Hindlimb muscle (tissue), 1 donor: ENCODE results near the gene TBC1D1. TPM values are rescaled to one million over a fixed set of nuclear protein-coding genes. Genes with fewer than 3 reads are reported as not detected.
"Not testable (repeated sequence)": the region's sequence is repeated elsewhere in the genome, so short reads cannot be mapped to it uniquely, and the experiment has no call there.

Source experiments
- DNase-seq: peaks from one replicate; pipeline ENCODE4 v3.0.0-alpha.2; 2013
- polyA plus RNA-seq: library from polyadenylated mRNA; unstranded; fragments of 120-200 nt; gene quantifications from one replicate; pipeline ENCODE4 v1.2.1, GENCODE V29; 2013; ENCODE audit not compliant: insufficient read length

TBC1D1 gene
- polyA plus RNA-seq, 1 donor: 51.4 TPM

DNA sequence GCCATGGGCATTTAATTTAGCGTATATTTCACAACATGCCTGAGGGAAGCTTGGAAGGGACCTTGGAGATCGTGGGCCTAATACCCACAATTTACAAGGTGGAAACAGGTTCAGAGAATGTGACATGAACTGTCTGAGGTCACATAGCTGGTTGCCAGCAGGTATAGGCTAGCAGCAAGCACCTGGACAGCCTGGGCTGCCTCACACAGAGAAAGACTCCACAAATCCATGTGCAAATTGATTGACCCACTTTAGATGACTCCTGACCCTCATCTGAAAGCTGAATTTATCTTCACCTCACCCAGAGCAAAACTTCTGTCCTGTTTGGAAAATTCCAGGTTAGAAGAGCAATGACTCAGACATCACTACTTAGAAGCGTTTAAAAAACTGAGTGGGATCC lies 75.2 kb downstream of the TBC1D1 start:
- DNase-seq: no peak

DNA sequence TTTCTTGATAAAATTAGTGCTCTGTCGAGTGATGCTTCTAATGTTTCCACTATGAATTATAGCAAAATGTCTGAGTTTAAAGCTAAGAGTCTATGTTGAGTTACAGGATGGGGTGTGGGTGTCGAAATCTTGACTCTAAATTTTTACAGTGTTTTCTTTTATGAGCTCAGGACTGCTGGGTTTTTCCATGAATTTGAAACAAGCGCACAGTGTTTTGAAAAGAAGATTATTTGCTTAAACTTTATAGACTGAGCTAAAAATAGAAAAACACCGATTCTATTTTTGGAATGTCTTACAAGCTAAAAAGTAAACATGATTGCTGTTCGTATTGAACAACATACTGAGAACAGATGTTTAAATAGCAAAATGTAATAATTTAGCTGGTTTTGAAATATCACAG lies 76.9 kb downstream of the TBC1D1 start:
- DNase-seq: no peak

DNA sequence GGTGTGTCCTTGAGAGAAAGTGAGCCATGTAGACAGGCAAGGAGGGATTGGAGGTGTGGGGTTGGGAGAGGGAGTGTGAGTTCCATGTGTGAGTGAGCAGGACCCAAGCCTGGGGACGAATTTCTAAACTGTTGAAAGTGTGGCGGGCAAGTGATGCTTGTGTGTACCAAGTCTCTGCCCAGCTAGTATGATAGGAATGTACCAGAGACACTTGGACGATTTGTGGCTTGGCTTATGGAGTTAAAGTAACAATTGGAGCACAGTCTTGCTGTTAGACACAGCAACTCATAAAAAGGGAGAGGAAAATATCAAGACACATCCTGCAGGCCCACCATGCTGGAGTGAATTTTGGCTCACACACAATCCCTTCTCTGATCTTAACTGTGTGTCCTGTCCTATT lies 77.9 kb downstream of the TBC1D1 start:
- DNase-seq: no peak

DNA sequence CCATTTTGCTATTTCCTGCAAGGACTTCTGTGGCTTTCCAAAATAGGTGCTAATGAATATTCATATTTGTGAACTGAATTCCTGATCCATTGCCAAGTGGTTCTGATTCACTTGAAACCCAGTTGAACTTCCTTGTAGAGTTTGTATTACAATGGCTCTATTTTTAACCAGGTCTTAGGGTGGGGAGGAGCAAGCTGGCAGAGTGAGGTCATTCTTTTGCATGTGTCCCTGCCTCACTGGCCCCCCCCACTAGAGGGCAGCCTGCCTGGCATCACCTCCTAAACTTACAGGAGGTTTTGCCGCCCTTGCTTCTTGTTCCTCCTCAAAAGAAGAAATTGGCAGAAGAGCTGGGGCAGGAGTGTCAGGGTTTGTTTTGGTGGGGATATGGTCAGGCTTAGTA lies 79.8 kb downstream of the TBC1D1 start:
- no peak for DNase-seq

DNA sequence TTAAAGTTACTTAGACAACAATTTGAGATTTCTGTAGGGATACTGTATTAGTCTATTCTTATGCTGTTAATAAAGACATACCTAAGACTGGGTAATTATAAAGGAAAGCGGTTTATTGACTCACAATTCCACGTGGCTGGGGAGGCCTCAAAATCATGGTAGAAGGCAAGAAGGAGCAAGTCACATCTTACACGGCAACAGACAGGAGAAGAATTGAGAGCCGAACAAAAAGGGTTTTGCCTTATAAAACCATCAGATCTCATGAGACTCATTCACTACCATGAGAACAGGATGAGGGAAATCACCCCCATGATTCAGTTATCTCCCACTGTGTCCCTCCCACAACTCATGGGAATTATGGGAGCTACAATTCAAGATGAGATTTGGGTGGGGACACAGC lies 80.3 kb downstream of the TBC1D1 start:
- DNase-seq: no peak

DNA sequence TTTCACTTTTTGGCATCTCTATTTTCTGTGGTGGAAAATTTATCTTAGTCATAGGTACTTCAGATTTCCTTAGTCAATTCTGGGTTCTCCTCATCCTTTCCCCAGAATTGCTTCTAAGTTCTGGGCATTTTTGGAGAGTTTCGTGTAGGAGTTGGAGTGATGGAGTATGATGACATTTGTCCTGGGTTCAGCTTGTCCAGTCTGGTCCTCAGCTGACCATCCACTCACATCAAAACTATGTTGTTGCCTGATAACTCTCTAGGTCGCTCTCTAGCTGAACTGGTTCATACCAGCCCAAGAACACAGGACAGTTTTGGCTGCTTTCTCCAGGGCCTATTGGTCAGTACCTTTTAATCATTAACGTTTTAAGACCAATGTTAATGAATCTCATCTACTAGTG lies 82.6 kb downstream of the TBC1D1 start:
- DNase-seq: no peak

DNA sequence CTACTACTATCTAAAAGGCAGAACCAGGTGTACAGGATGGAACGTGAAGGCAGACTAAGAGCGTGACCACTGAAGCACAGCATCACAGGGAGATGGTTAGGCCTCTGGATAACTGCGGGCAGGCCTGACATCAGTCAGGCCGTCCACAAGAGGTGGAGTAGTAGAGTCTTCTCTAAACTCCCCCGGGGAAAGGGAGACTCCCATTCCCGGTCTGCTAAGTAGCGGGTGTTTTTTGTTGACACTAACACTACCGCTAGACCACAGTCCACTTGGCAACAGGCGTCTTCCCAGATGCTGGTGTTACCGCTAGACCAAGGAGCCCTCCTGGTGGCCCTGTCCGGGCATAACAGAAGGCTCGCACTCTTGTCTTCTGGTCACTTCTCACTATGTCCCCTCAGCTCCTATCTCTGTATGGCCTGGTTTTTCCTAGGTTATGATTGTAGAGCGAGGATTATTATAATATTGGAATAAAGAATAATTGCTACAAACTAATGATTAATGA lies 84.5 kb downstream of the TBC1D1 start:
- DNase-seq: not testable (repeated sequence)

DNA sequence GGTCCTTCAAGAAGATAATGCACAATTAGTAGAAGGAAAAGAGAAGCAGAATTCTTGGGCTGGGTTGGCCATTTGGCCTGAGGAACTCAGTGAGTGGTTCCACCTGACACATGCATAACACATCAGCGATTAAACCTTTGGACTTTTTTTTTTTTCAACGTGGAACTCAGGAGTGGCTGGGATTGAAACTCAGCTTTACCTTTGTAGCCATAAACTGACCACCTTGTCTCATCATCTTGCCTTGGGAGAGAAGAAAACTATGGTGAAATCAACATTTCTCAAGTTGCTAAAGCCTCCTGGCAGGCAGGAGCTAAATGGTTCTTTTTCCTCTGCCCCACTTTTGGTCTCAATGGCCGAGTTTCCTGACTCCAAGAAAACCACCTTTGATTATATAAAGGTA lies 85.6 kb downstream of the TBC1D1 start:
- no peak for DNase-seq

DNA sequence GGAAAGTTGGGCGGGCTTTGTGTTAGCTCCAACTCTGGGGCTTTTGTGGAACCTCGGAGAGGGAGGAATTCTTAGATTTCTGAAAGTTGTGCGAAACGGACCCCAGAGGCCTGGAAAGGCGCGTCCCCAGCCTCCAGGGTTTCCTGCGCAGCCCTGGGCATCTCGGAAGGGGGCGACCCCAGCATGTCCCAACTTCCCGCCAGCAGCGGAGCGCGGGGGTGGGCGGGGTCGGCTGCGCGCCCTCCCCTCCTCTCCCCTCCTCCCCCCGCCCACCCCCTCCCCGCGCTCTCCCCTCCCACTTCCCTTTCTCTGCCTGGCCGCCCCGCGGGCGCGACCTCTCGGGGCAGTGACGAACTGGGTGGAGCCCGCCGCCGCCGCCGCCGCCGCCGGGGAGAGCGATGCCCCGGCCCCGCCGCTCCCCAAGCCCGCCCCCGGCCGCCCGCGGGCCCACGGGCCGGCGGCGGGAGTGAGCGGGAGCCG lies 86.1 kb downstream of the TBC1D1 start:
- peak; percentile 76 for DNase-seq

DNA sequence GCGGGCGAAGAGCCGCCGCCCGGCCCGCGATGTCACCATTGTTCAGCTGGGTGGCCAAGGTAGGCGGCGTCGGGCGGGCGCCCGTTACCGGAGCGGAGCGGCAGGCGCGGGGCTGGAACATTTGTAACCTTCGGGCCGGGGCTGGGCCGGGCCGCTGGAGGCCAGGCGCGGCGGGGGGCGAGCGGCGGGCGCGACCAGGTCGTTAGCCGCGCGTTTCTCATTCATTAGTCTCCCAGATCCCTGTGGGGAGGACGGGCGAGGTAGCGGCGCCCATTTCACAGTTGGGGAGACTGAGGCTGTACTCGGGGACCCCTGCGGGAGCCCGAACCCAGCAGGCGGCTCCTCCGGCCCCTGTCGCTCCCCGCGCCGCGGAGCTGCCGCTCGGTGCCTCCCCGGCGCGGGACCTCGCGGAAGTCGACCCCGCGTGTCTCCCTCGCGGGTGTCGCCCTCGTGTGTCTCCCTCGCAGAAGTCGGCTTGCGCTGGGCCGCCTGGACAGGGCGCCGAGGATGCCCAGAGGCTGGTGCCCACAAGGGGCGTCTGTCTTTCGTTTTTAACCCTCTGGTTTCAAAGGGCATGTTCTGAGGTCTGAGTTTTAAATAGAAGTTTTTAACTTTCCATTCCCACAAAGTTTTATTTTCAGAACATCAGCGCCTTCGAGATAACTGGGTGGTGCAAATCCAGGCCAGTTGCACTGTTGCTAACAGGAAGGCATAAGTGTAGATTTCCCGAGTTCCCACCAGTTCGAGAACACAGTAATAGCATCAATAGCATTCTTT lies 86.8 kb downstream of the TBC1D1 start:
- peak; percentile 66 for DNase-seq

DNA sequence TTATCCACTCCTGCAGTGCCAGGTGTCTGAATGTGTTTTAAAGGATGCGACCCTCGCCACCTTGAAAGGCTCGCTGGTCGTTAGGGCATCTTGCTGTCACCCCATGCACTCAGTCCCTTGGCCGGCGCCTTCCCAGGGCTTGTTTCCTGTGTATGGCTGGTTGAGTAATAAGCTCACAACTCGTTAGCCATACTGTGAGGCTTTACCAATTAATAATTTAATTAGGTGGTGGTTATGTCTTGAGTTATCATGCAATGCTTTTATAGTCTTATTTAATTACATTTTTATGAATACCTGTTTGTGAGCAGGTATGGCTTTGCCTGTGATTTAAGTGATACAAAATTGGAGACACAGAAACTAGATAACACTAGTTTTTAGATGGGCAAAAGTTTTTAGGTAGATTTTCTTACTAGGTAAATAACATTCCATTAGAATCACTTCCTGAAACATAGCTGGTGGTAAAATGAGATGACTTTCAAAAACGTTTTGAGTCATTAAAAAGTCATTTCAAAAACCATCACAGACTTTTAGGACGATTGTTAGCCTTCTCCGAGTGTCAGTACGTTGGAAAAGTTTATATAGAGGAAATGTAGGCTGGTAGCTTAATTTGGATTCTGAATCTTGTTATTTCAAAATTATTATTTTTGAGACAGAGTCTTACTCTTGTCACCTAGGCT lies 87.5 kb downstream of the TBC1D1 start:
- no peak for DNase-seq

DNA sequence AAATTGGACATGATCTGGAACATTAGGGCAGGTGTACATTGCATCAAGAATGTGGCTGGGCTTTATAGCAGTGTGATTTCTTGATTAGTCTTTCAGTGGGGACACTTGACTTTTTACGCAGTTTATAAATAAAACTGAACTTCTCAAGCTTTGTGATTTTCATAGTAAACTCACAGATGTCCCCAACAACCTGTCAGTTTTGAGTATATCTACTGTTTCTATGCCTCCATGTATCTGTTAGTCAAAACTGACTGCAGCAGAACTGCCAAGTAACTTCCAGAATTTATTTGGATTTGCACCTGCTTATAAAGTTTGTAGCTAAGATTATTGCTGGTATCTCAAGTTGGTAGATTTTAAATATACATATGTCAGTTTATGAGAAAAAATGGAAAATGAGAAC lies 89.4 kb downstream of the TBC1D1 start:
- no peak for DNase-seq

DNA sequence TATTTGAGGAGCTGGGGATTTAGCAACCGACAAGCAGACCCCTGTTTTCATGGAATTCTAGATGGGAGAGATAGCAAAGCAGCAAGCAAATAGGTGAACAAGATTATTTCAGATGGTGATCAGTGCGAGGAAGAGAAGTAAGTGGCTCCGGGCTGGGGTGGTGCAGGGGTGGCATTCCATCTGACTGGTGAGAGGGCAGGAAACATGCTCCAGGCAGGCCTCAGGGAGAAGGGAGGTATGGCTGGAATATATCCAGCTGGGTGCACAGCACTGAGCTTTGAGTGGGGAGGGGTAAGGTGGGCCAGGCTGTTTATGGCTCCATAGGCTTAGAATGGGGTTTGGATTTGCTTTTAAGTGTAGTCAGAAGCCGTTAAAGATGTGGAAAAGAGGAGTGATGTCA lies 90.5 kb downstream of the TBC1D1 start:
- DNase-seq: no peak

DNA sequence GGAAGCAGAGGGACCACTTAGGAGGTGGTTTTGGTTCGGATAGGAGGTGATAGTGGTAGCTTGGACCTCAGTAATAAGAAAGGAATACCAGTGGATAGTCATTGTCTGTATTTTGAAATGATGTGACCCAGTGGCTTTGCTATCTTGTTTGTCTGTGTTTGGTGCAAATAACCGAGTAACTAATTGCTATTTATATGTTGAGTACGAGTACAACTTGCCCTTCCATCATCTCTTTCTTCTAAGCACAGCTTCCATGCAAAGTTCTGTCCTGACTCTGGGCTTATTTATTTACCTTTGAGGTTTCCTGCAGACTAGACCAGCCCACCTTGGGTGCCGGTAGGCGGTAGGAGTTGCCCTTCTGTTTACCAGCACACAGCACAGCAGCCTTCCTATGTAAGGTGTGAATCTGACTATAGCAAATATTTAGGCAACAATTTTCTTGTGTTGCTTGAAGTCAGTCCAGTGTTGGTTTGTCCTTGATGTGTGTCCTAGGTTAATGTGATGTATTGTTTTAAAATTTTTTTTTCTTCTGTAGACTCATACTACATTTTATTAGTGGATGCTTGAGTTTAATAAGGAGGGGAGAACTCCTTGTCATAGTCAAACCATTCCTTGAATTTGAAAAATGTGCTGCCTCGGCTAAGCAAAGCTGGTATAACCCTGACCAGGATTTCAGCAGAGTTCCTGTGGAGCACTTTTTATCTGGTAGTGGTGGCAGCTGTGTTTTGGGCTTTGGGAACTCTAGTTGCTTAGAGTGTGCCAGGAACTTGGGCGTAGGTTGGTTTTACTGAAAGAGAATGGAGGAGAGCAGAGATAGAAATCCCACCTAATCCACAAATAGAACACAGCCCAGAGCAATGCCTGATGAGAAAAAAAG lies 91.2 kb downstream of the TBC1D1 start:
- no peak for DNase-seq

DNA sequence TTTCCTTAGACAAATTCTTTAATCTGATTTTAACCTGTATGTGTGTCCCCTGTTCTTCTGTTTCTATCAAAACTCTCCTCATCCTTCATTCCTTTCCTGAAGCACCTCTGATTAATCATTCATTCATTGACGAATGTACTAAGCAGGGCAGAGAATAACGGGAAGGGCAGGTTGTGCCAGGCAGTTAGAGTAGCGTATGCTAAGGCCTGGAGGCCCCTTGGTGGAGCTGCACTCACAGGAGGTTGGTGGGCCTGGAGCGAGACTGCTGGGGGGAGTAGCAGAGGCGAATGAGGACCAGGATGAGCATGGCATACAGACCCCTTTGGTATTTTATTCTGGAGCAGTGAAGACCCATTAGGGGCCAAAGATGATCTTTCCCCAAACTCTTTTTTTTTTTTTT lies 91.9 kb downstream of the TBC1D1 start:
- no peak for DNase-seq

DNA sequence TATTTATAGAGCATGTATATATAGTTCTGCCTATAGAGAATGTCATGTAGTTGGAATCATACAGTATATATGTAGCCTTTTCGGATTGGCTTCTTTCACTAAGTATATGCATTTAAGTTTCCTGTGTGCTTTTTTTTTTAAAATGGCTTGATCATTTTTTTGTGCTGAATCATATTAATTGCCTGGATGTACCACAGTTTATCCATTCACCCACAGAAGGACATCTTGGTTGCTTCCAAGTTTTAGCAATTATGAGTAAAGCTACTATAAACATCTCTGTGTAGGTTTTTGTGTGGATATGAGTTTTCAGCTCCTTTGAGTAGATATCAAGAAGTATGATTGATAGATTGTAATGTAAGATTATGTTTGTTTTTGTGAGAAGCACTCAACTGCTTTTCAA lies 93.1 kb downstream of the TBC1D1 start:
- DNase-seq: no peak

DNA sequence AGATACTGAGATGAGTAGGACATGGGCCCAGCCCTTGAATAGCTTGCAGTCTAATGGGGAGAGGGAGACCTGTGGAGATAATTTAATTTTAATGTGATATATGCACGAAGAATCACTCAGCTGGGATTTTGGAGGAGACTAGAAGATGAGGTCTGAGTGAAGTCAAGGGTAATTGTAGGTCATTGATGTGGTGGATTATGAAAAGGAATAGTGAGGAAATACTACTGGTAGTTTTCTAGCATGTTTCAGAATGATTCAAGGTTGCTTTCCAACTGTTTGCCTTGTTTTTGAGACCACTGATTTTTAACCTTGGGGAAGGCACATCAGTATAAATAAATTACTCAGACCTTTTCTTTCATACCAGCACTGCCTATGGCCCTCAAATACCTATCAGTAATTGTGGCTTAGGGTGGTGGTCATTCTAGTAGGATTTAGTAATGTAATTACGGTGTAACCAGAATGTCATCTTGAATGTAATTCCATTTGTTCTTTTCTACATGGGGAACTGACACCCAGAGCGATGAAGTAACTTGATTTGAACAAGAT lies 94.9 kb downstream of the TBC1D1 start:
- DNase-seq: no peak

DNA sequence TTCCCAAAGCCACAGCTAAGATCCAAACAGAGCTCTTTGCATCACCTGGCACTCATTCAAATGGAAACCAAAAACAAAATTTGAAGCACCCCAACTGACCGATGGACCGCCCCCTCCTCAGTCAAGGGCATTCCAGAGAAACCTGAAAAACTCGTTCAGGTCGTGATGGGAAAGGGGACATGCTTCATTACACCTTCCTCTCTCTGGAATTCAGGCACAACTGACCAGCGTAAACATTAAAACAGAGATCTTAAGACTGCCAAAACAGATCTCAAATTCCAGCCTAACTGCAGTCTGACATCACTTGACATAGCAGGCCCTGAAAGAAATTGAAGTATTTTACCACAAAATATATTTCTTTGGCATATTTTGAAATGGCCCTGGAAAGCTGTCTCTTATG lies 97.8 kb downstream of the TBC1D1 start:
- no peak for DNase-seq

DNA sequence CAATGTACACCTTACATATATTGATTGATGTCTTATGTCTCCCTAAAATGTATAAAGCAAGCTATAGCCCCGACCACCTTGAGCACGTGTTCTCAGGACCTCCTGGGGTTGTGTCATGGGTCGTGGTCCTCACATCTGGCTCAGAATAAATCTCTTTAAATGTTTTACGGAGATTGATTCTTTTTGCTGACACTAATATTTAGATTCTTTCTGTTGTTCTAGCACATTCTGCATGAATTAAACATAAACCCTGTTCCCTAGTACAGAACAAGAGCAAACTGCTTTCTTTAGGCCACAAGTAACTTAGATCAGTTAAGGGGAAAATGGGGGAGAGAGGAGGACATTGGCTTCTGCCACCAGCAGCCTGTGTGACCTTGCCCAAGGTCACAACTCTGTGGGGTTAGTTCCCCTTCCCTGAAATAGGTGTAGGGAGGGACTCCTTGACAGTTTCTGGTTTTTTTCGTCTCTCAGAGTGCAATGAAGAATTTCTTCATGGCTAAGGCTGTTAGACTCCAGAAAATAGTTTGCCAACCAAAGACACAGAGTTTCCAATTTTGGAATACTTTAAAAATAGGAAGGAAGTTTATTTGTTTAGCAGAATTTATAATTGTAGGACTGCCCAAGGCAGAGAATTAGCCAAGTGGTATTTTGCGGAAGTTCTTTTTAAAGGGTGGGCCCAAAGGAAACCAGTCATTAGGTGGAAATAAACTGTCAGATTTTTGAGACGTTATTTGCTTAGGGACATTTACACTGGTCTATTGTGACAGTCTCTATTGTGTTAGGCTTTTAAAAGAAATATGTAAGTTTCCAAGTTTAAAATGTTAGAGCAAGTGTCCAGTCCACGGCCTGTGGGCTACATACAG lies 98.7 kb downstream of the TBC1D1 start:
- DNase-seq: no peak

DNA sequence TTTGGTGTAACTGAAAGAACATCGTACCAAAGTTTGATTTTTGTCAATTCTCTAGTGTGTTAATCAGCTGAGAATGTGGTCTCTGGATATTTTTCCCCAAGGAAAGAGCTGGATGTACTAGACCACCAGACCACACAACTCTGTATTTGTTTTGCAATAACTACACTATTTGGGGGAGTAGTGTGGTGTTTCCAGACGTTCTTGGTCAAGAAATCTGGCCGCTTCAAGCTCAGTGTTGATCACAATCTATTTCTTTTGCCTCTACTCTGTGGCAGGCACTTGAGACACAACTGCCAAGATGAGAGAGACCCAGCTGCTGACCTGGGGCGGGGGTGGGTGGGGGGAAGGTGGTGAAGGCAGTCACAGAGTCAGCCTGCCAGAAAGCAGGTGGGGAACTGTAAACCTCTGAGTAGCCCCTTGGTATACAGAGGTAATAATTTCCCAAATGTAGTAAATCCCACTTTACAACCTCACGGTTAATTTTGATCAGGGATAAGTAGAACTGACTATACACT lies 99.9 kb downstream of the TBC1D1 start:
- DNase-seq: no peak

DNA sequence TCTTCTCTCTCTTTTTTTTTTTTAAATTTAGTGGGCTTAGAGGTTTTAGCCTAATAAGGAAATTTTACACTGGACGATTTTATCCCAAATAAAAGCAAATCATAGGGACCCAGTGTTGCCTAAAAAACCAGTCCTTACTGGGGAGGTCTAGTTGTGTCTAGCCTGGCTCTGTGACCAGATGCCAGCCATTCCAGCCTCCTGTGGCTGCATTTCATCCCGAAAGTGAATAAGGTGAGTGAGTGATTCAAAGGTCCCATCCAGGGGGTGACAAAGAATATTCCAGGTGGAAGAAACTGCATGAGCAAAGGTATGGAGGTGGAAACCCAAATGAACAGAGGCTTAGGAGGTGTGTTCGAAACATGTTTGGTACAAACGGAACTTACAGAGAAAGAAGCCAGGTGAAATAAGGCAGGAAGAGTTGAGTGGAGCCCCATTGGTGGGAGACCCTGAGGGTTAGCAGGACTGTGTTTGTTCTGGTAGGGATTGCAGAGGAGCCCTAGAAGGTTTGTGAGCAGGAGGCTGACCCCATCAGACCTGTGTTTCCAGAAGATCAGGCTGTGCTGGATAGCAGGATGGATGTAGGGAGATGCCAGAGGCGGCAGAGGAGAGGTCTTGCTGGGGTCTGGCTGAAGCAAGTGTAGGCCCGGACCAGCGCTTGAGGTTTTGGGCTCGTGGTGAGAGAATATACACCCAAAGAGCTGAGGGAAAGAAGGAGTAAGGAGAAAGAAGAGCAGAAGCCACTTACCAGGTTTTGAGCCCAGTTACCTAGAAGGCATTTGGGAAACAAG lies 100.9 kb downstream of the TBC1D1 start:
- no peak for DNase-seq
